ENCODE measurements around the gene SFSWAP. TPM values are rescaled to one million over a fixed set of nuclear protein-coding genes. Genes with fewer than 3 reads are reported as not detected.

The SFSWAP gene
- total and polyA plus RNA-seq, 2 of the 13 experiments (the other 11 are each of a cell fraction or from before 2014, with no cell fraction given) = 17.1 to 27.7 TPM

DNA sequence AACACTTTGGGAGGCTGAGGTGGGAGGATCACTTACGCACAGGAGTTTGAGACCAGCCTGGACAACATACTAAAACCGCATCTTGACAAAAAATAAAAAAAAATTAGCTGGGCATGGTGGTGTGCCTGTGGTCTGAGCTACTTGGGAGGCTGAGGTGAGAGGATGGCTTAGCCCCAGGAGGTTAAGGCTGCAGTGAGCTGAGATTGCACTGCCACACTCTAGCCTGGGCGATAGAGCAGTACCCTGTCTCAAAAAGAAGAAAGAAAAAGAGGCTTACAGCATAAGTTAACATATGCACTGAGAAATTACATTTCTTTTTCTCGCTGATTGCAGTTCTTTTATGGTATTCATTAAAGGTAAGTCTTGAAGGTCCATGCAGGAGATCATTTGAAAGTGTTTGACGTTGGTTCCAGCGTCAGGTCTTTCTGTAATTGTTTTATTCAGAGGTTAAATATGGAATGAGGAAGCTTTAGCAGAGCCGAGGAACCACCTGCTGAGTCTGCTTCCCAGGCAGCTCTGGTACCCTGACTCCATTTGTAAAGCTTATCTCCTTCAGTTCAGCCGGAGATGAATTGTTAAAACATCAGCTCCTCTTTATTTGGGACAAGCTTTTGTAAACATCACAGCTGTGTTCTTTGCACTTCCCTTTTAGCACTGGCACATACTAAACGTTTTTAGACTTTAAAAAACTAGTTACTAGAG is 18.5 kb downstream of the SFSWAP start:
- peaks cover 46 to 88% of the 10 kb centered on the region in 2 experiments for H3K36me3 ChIP-seq (replicated peaks in 1 of 2; ENCODE audit: control insufficient read depth in 1 of 2, insufficient read depth in 2 of 2, low read length in 2 of 2)
- H2AFZ ChIP-seq (ENCODE audit: low read length) = no peak overlapping the region
- POLR2A ChIA-PET = no interaction called here
- no peaks in the 10 kb centered on the region for H4K20me1 ChIP-seq (ENCODE audit: insufficient read depth, low read length)
- no peak overlapping the region for H3K4me2 ChIP-seq (ENCODE audit: low read depth, low read length)
- WGBS (ENCODE audit: low lambda C conversion rate) = 88% methylated on average over 9 of the region's 9 CpGs
- BruUV-seq (replicated peaks) = no TSS peak
- H3K79me2 ChIP-seq (ENCODE audit: insufficient read depth, low read length) = no peaks in the 10 kb centered on the region
- DNase-seq (ENCODE audit: low spot score) = no peak
- CTCF ChIA-PET (ENCODE audit: low intra/inter-chr PET ratio, low total read pairs) = no interaction called here
- no peak overlapping the region for H3K27ac ChIP-seq (ENCODE audit: extremely low read length, insufficient read depth, low read length)
- no peak overlapping the region for H3K9ac ChIP-seq (ENCODE audit: insufficient read depth, low read depth, low read length)
- FAIRE-seq = no peak
- H3K9me3 ChIP-seq (ENCODE audit: low read length) = no peaks in the 10 kb centered on the region
- H3K4me3 ChIP-seq (replicated peaks in 1 of 3; ENCODE audit: insufficient read depth in 1 of 3, low read depth in 2 of 3, low read length in 3 of 3) = no peak overlapping the region
- no peak for ATAC-seq
- no peaks in the 10 kb centered on the region for H3K27me3 ChIP-seq (ENCODE audit: control insufficient read depth in 1 of 2, insufficient read depth in 2 of 2, low read length in 2 of 2)
- no peaks in the 10 kb centered on the region for H3K4me1 ChIP-seq (ENCODE audit: insufficient read depth, low read length)
- in situ Hi-C loops (cut with HindIII; ENCODE audit: extremely low pct_ligation_motif_present, low pct_unique_long_range_greater_than_20kb) = no loop called here
- intact Hi-C loops (cut with micrococcal nuclease; ENCODE audit: unreplicated experiment) = no loop called here
- TF ChIP-seq ZNF333 (CRISPR knock-in tag; IDR thresholded peaks at IDR 0.05; ENCODE audit: borderline replicate concordance) (no peak), NR2F6 (IDR thresholded peaks at IDR 0.05) (no peak), NR2F6 (CRISPR knock-in tag; IDR thresholded peaks at IDR 0.05) (no peak), ZKSCAN1 (IDR thresholded peaks at IDR 0.05; ENCODE audit: low read length) (no peak), ETV6 (CRISPR knock-in tag; conservative IDR thresholded peaks at IDR 0.05) (no peak), FIP1L1 (IDR thresholded peaks at IDR 0.05; ENCODE audit: borderline replicate concordance, insufficient read depth, low read depth, low read length) (no peak), IKZF1 (IDR thresholded peaks at IDR 0.05) (no peak)
- TF ChIP-seq, protein P1, sequence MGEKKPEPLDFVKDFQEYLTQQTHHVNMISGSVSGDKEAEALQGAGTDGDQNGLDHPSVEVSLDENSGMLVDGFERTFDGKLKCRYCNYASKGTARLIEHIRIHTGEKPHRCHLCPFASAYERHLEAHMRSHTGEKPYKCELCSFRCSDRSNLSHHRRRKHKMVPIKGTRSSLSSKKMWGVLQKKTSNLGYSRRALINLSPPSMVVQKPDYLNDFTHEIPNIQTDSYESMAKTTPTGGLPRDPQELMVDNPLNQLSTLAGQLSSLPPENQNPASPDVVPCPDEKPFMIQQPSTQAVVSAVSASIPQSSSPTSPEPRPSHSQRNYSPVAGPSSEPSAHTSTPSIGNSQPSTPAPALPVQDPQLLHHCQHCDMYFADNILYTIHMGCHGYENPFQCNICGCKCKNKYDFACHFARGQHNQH (CRISPR knock-in tag; IDR thresholded peaks at IDR 0.05) = no peak
- TF ChIP-seq, protein P2, sequence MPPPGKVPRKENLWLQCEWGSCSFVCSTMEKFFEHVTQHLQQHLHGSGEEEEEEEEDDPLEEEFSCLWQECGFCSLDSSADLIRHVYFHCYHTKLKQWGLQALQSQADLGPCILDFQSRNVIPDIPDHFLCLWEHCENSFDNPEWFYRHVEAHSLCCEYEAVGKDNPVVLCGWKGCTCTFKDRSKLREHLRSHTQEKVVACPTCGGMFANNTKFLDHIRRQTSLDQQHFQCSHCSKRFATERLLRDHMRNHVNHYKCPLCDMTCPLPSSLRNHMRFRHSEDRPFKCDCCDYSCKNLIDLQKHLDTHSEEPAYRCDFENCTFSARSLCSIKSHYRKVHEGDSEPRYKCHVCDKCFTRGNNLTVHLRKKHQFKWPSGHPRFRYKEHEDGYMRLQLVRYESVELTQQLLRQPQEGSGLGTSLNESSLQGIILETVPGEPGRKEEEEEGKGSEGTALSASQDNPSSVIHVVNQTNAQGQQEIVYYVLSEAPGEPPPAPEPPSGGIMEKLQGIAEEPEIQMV (CRISPR knock-in tag; IDR thresholded peaks at IDR 0.05; ENCODE audit: low read depth) = no peak
- TF ChIP-seq, protein P3, sequence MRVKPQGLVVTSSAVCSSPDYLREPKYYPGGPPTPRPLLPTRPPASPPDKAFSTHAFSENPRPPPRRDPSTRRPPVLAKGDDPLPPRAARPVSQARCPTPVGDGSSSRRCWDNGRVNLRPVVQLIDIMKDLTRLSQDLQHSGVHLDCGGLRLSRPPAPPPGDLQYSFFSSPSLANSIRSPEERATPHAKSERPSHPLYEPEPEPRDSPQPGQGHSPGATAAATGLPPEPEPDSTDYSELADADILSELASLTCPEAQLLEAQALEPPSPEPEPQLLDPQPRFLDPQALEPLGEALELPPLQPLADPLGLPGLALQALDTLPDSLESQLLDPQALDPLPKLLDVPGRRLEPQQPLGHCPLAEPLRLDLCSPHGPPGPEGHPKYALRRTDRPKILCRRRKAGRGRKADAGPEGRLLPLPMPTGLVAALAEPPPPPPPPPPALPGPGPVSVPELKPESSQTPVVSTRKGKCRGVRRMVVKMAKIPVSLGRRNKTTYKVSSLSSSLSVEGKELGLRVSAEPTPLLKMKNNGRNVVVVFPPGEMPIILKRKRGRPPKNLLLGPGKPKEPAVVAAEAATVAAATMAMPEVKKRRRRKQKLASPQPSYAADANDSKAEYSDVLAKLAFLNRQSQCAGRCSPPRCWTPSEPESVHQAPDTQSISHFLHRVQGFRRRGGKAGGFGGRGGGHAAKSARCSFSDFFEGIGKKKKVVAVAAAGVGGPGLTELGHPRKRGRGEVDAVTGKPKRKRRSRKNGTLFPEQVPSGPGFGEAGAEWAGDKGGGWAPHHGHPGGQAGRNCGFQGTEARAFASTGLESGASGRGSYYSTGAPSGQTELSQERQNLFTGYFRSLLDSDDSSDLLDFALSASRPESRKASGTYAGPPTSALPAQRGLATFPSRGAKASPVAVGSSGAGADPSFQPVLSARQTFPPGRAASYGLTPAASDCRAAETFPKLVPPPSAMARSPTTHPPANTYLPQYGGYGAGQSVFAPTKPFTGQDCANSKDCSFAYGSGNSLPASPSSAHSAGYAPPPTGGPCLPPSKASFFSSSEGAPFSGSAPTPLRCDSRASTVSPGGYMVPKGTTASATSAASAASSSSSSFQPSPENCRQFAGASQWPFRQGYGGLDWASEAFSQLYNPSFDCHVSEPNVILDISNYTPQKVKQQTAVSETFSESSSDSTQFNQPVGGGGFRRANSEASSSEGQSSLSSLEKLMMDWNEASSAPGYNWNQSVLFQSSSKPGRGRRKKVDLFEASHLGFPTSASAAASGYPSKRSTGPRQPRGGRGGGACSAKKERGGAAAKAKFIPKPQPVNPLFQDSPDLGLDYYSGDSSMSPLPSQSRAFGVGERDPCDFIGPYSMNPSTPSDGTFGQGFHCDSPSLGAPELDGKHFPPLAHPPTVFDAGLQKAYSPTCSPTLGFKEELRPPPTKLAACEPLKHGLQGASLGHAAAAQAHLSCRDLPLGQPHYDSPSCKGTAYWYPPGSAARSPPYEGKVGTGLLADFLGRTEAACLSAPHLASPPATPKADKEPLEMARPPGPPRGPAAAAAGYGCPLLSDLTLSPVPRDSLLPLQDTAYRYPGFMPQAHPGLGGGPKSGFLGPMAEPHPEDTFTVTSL (CRISPR knock-in tag; IDR thresholded peaks at IDR 0.05; ENCODE audit: borderline replicate concordance) = no peak
- TF ChIP-seq, protein P4, sequence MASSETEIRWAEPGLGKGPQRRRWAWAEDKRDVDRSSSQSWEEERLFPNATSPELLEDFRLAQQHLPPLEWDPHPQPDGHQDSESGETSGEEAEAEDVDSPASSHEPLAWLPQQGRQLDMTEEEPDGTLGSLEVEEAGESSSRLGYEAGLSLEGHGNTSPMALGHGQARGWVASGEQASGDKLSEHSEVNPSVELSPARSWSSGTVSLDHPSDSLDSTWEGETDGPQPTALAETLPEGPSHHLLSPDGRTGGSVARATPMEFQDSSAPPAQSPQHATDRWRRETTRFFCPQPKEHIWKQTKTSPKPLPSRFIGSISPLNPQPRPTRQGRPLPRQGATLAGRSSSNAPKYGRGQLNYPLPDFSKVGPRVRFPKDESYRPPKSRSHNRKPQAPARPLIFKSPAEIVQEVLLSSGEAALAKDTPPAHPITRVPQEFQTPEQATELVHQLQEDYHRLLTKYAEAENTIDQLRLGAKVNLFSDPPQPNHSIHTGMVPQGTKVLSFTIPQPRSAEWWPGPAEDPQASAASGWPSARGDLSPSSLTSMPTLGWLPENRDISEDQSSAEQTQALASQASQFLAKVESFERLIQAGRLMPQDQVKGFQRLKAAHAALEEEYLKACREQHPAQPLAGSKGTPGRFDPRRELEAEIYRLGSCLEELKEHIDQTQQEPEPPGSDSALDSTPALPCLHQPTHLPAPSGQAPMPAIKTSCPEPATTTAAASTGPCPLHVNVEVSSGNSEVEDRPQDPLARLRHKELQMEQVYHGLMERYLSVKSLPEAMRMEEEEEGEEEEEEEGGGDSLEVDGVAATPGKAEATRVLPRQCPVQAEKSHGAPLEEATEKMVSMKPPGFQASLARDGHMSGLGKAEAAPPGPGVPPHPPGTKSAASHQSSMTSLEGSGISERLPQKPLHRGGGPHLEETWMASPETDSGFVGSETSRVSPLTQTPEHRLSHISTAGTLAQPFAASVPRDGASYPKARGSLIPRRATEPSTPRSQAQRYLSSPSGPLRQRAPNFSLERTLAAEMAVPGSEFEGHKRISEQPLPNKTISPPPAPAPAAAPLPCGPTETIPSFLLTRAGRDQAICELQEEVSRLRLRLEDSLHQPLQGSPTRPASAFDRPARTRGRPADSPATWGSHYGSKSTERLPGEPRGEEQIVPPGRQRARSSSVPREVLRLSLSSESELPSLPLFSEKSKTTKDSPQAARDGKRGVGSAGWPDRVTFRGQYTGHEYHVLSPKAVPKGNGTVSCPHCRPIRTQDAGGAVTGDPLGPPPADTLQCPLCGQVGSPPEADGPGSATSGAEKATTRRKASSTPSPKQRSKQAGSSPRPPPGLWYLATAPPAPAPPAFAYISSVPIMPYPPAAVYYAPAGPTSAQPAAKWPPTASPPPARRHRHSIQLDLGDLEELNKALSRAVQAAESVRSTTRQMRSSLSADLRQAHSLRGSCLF (CRISPR knock-in tag; IDR thresholded peaks at IDR 0.05; ENCODE audit: borderline replicate concordance) = no peak
